Activated T-helper 1 cell treated with anti-CD3 and anti-CD28 coated beads, Interleukin-12 subunit alpha, Interleukin-12 subunit beta, Interleukin-2, Interleukin-4 antibody, amounts not matched to agents 30 ng/mL and 10 ng/mL and 1 ng/mL, durations not matched to agents 14 hours and 24 hours and 36 hours (primary cell): ENCODE measurements around the gene CD6. TPM values are rescaled to one million over a fixed set of nuclear protein-coding genes. Genes with fewer than 3 reads are reported as not detected.

ENCODE experiments used
- DNase-seq: peaks from one replicate; pipeline ENCODE4 v3.0.0; 2021; ENCODE audit warnings: low spot score
- H3K27ac Mint-ChIP-seq: one replicate; pipeline ENCODE4 v1.8.0; 2021; ENCODE audit warnings: mild to moderate bottlenecking, mixed read lengths
- H3K27me3 Mint-ChIP-seq: one replicate; pipeline ENCODE4 v1.8.0; 2022; ENCODE audit warnings: mild to moderate bottlenecking, moderate library complexity, mixed read lengths; ENCODE audit not compliant: insufficient read depth
- H3K36me3 Mint-ChIP-seq: one replicate; pipeline ENCODE4 v1.8.0; 2021; ENCODE audit warnings: low read depth, mixed read lengths
- H3K4me1 Mint-ChIP-seq: one replicate; pipeline ENCODE4 v1.8.0; 2021; ENCODE audit warnings: low read depth, mixed read lengths
- H3K4me3 Mint-ChIP-seq: one replicate; pipeline ENCODE4 v1.8.0; 2021; ENCODE audit warnings: mild to moderate bottlenecking, moderate library complexity, mixed read lengths
- H3K9me3 Mint-ChIP-seq: one replicate; pipeline ENCODE4 v1.8.0; 2021; ENCODE audit warnings: mixed read lengths
- intact Hi-C: fragments of 100-400 bp; cut with micrococcal nuclease; formaldehyde crosslinking; loops from one replicate; pipeline ENCODE4 v1.15.1; 2024
- total RNA-seq: library from RNA; stranded (reverse); gene quantifications from 2 replicates; pipeline ENCODE4 v1.2.3, GENCODE V29; 2022

The CD6 gene
- total RNA-seq, 1 donor from 2014 or later: 411 TPM

DNA sequence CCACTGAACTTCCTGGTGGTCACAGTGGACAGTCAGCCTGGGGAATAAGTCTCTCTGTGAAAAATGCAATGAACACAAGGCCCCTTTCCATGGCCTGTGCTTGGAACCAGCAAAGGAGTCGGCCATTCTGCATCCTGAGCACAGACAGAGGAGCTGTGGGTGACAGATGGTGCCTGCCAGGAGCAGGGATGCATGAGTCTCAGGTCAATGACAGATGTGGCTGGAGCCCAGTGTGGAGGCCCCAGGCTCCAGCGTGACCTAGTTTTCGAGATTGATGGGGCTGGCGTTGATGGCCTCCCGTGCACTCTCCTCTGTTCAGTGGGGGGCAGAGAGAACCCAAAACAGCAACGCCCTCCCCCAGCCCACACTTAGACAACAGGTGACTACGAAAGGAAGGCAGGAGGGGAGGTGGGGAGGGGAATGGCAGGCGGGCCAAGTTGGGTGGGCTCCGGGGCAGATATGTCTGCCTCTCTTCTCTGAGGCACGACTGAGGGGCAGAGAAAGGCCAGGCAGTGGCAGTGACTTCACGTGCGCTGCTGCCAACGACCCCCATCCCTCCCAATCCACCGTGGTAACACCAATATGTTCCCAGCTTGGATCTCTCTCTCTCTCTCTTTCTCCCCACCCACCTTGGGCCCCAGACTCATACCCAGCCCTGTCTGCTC, 96.4 kb downstream of the CD6 start:
- peaks cover 94% of the 10 kb centered on the region for H3K4me1 Mint-ChIP-seq
- no peak overlapping the region for H3K4me3 Mint-ChIP-seq
- intact Hi-C loops: loop anchor here (1.0 kb wide), 1 partner anchor 8 kb away; no protein-coding TSS in a partner anchor
- DNase-seq: no peak
- peak overlapping the region; percentile 57 for H3K27ac Mint-ChIP-seq
- no peaks in the 10 kb centered on the region for H3K9me3 Mint-ChIP-seq
- peaks cover 68% of the 10 kb centered on the region for H3K36me3 Mint-ChIP-seq
- no peaks in the 10 kb centered on the region for H3K27me3 Mint-ChIP-seq

- Mint-ChIP-seq H3K27ac (peak overlapping the region; percentile 57), H3K36me3 (peaks cover 64% of the 10 kb centered on the region), H3K4me1 (peaks cover 91% of the 10 kb centered on the region), H3K27me3 (no peaks in the 10 kb centered on the region), H3K9me3 (no peaks in the 10 kb centered on the region), H3K4me3 (no peak overlapping the region)
- no peak for DNase-seq
- intact Hi-C loops: no loop called here
Observed at GRCh38 chr11:61068581-61068980, 97.1 kb downstream of the CD6 start.

- H3K36me3 Mint-ChIP-seq: peaks cover 68% of the 10 kb centered on the region
Observed at GRCh38 chr11:61069427-61069826, 97.9 kb downstream of the CD6 start.

More at GRCh38 chr11:61069427-61069826, 97.9 kb downstream of the CD6 start:
- H3K9me3 Mint-ChIP-seq: no peaks in the 10 kb centered on the region
- no peak for DNase-seq
- peaks cover 96% of the 10 kb centered on the region for H3K4me1 Mint-ChIP-seq
- intact Hi-C loops: no loop called here
- no peaks in the 10 kb centered on the region for H3K27me3 Mint-ChIP-seq
- no peak overlapping the region for H3K27ac Mint-ChIP-seq
- no peak overlapping the region for H3K4me3 Mint-ChIP-seq

Other genes starting within 250 kb of the CD6 start
- gene MS4A18, start 247.0 kb upstream of the CD6 start, total RNA-seq: not detected in 2 replicates
- gene MS4A15, start 214.8 kb upstream of the CD6 start, total RNA-seq: not detected in 2 replicates
- not detected in 2 replicates for gene MS4A10, start 186.3 kb upstream of the CD6 start, total RNA-seq
- 88.2 and 92.2 TPM in 2 replicates for gene CCDC86, start 129.6 kb upstream of the CD6 start, total RNA-seq
- gene PTGDR2, start 115.7 kb upstream of the CD6 start, total RNA-seq: 0.10 TPM in 2 replicates
- gene ZP1, start 104.1 kb upstream of the CD6 start, total RNA-seq: not detected in 2 replicates
- gene PRPF19, start 65.1 kb upstream of the CD6 start, total RNA-seq: 221 and 222 TPM in 2 replicates
- gene TMEM109, start 57.5 kb upstream of the CD6 start, total RNA-seq: 138 and 143 TPM in 2 replicates
- 2.4 and 3.2 TPM in 2 replicates for gene TMEM132A, start 47.2 kb upstream of the CD6 start, total RNA-seq
- 1.7 and 2.0 TPM in 2 replicates for gene SLC15A3, start 19.5 kb upstream of the CD6 start, total RNA-seq
- gene CD5, start 130.8 kb downstream of the CD6 start, total RNA-seq: 336 and 339 TPM in 2 replicates
- 11.5 and 11.6 TPM in 2 replicates for gene VPS37C, start 189.7 kb downstream of the CD6 start, total RNA-seq
- gene PGA3, start 231.8 kb downstream of the CD6 start, total RNA-seq: not detected in 2 replicates